Right atrium auricular region (tissue), 2 donors: ENCODE measurements around the gene ZDHHC4. TPM values are rescaled to one million over a fixed set of nuclear protein-coding genes. Genes with fewer than 3 reads are reported as not detected.

ENCODE experiments used
- DNase-seq: peaks from one replicate; pipeline ENCODE4 v3.0.0-alpha.2; 2019; ENCODE audit warnings: low spot score
- H3K27ac ChIP-seq, 2 donors: fragments of 200-600 bp; sonication (generic); 1 replicate in 1 of 2; 2 replicates in 1 of 2; pipeline ENCODE4 v1.5.1; 2016 to 2019
- H3K27me3 ChIP-seq, 2 donors: fragments of 200-600 bp; sonication (generic); one replicate each; pipeline versions ENCODE4 v1.5.1 to v1.6.0; 2017 to 2019
- H3K36me3 ChIP-seq: fragments of 200-600 bp; sonication (generic); one replicate; pipeline ENCODE4 v1.5.1; 2016
- H3K4me1 ChIP-seq, 2 donors: fragments of 200-600 bp; sonication (generic); one replicate each; pipeline versions ENCODE4 v1.5.1 to v1.6.0; 2017 to 2019
- H3K4me3 ChIP-seq, 2 donors: fragments of 200-600 bp; sonication (generic); 1 replicate in 1 of 2; 2 replicates in 1 of 2; pipeline ENCODE4 v1.5.1; 2017 to 2019; ENCODE audit warnings: mild to moderate bottlenecking in 1 of 2, moderate library complexity in 1 of 2
- H3K9me3 ChIP-seq, 2 donors: fragments of 200-600 bp; sonication (generic); one replicate each; pipeline ENCODE4 v1.5.1; 2019
- CTCF ChIP-seq, 2 donors: fragments of 200-600 bp; sonication (generic); IDR thresholded peaks; one replicate each; pipeline ENCODE4 v1.5.1; 2019; ENCODE audit warnings: antibody characterized with exemption in 2 of 2
- total RNA-seq, 2 donors: library from RNA; depleted of rRNA; stranded (reverse); fragments of >200 nt; gene quantifications; one replicate each; pipeline ENCODE4 v1.1.0, GENCODE V29; 2016

ZDHHC4 gene
- total RNA-seq, 2 donors from 2014 or later: 37.5 to 48.4 TPM

- DNase-seq: no peak
- Histone ChIP-seq H3K36me3 (peaks cover 39% of the 10 kb centered on the region), H3K27ac (peak within 1 kb of the TSS; percentile 72 to 76)
These were observed 12.8 kb downstream of the ZDHHC4 start, which contains the start of gene INTS15 for GRCh38 chr7:6589829-6590644. INTS15 (plus strand) TSS chr7:6590021; CDS start chr7:6590284, 263 bp downstream.

GRCh38 chr7:6590645-6591110, 13.4 kb downstream of the ZDHHC4 start:
- no peak for TF ChIP-seq CTCF (IDR thresholded peaks at IDR 0.05)
- Histone ChIP-seq H3K9me3 (no peaks in the 10 kb centered on the region), H3K27me3 (no peaks in the 10 kb centered on the region), H3K4me1 (peaks cover 0 to 18% of the 10 kb centered on the region in 2 donors), H3K36me3 (peaks cover 41% of the 10 kb centered on the region), H3K27ac (peak overlapping the region; percentile 72 to 76), H3K4me3 (peak overlapping the region; percentile 75 to 82)
- no peak for DNase-seq

More at GRCh38 chr7:6589829-6590644, 12.8 kb downstream of the ZDHHC4 start, which contains the start of gene INTS15:
- peaks cover 0 to 18% of the 10 kb centered on the region in 2 donors for H3K4me1 ChIP-seq
- peak; percentile 81 to 94 for TF ChIP-seq CTCF (IDR thresholded peaks at IDR 0.05)
- no peaks in the 10 kb centered on the region for H3K27me3 ChIP-seq
- H3K4me3 ChIP-seq: peak within 1 kb of the TSS; percentile 75 to 82
- H3K9me3 ChIP-seq: no peaks in the 10 kb centered on the region

GRCh38 chr7:6600093-6600492, 22.8 kb downstream of the ZDHHC4 start:
- H3K36me3 ChIP-seq: peaks cover 70% of the 10 kb centered on the region
- no peak for TF ChIP-seq CTCF (IDR thresholded peaks at IDR 0.05)
- no peaks in the 10 kb centered on the region for H3K9me3 ChIP-seq
- H3K27me3 ChIP-seq: no peaks in the 10 kb centered on the region
- H3K27ac ChIP-seq: no peak overlapping the region
- H3K4me3 ChIP-seq: no peak overlapping the region
- DNase-seq: no peak
- no peaks in the 10 kb centered on the region for H3K4me1 ChIP-seq

- no peaks in the 10 kb centered on the region for H3K4me1 ChIP-seq
- no peak for TF ChIP-seq CTCF (IDR thresholded peaks at IDR 0.05)
- no peaks in the 10 kb centered on the region for H3K27me3 ChIP-seq
- H3K27ac ChIP-seq: no peak overlapping the region
- DNase-seq: no peak
- no peak overlapping the region for H3K4me3 ChIP-seq
- peaks cover 59% of the 10 kb centered on the region for H3K36me3 ChIP-seq
- H3K9me3 ChIP-seq: no peaks in the 10 kb centered on the region
These were observed 27.2 kb downstream of the ZDHHC4 start for GRCh38 chr7:6604458-6604857.

GRCh38 chr7:6606866-6607583, 29.8 kb downstream of the ZDHHC4 start:
- H3K27me3 ChIP-seq: no peaks in the 10 kb centered on the region
- DNase-seq: no peak
- H3K4me3 ChIP-seq: no peak overlapping the region
- peaks cover 38% of the 10 kb centered on the region for H3K36me3 ChIP-seq
- no peak overlapping the region for H3K27ac ChIP-seq
- no peaks in the 10 kb centered on the region for H3K9me3 ChIP-seq
- TF ChIP-seq CTCF (IDR thresholded peaks at IDR 0.05): no peak
- H3K4me1 ChIP-seq: no peaks in the 10 kb centered on the region
